A549 (cell line): Measurements from ENCODE around the gene TUB.

Experiments
- HOXB5 ChIP-seq: fragments of 250-450 bp; sonication (Bioruptor Pico); IDR thresholded peaks from 2 replicates; pipeline ENCODE4 v1.5.0; 2020; ENCODE audit warnings: mild to moderate bottlenecking, moderate library complexity
- KDM1A ChIP-seq: fragments of 200-600 bp; sonication (generic); IDR thresholded peaks from 2 replicates; pipeline ENCODE4 v1.6.1; 2016; ENCODE audit warnings: low read depth, mild to moderate bottlenecking
- POLR2A ChIP-seq: IDR thresholded peaks from 2 replicates; pipeline ENCODE4 v1.6.1; 2012; ENCODE audit warnings: mild to moderate bottlenecking, low read length
- SMC3 ChIP-seq: fragments of >200 bp; sonication (Bioruptor Twin); formaldehyde crosslinking; IDR thresholded peaks from 3 replicates; pipeline ENCODE4 v1.6.1; 2018; ENCODE audit warnings: inconsistent platforms
- TF ChIP-seq, protein P1 (sequence below): fragments of >200 bp; sonication (Bioruptor Twin); formaldehyde crosslinking; IDR thresholded peaks from 3 replicates; pipeline ENCODE4 v1.5.1; 2016

DNA sequence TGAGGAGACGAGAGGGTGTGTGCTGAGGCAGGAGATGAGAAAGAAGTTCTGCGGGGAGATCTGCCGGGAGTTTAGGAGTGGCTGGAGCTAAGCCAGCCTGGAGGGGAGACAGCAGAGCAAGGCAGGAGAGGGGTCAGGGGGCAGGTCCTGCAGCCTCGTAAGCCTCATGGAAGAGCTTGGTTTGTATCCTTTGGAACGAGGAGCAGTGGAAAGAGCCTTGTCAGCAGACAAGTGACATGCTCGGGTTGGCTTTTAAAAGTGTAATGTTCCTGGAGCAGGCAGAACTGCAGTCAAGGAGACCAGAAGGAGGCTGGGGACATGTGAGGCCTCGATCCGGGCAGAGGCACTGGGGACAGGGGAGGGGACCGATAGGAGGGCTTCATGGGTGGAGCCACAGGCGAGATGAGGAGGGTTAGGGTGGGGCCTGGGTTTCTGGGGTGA lies 21.4 kb upstream of the TUB start:
- TF ChIP-seq HOXB5 (CRISPR knock-in tag), result no peak
- TF ChIP-seq SMC3, result no peak
- TF ChIP-seq, protein P1, sequence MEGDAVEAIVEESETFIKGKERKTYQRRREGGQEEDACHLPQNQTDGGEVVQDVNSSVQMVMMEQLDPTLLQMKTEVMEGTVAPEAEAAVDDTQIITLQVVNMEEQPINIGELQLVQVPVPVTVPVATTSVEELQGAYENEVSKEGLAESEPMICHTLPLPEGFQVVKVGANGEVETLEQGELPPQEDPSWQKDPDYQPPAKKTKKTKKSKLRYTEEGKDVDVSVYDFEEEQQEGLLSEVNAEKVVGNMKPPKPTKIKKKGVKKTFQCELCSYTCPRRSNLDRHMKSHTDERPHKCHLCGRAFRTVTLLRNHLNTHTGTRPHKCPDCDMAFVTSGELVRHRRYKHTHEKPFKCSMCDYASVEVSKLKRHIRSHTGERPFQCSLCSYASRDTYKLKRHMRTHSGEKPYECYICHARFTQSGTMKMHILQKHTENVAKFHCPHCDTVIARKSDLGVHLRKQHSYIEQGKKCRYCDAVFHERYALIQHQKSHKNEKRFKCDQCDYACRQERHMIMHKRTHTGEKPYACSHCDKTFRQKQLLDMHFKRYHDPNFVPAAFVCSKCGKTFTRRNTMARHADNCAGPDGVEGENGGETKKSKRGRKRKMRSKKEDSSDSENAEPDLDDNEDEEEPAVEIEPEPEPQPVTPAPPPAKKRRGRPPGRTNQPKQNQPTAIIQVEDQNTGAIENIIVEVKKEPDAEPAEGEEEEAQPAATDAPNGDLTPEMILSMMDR, result no peak
- TF ChIP-seq POLR2A, result no peak
- TF ChIP-seq KDM1A, result no peak
